Epithelial cell of proximal tubule (primary cell): ENCODE results near the gene PTBP2. TPM values are rescaled to one million over a fixed set of nuclear protein-coding genes. Genes with fewer than 3 reads are reported as not detected.

ENCODE experiments used
- DNase-seq: peaks from one replicate; pipeline ENCODE4 v3.0.0-alpha.2; 2011; ENCODE audit warnings: low read depth
- H3K4me3 ChIP-seq: 2 replicates; pipeline ENCODE4 v1.5.1; 2011; ENCODE audit warnings: low read depth, mild to moderate bottlenecking, low read length
- total RNA-seq: library from RNA; depleted of rRNA; stranded (reverse); fragments of >200 nt; gene quantifications from 2 replicates; pipeline ENCODE4 v1.2.3, GENCODE V29; 2015
- TF ChIP-seq, protein P1 (sequence below): conservative IDR thresholded peaks from 2 replicates; pipeline ENCODE4 v1.5.1; 2012; ENCODE audit warnings: low read depth, mild to moderate bottlenecking, low read length

Gene PTBP2
- total RNA-seq, 1 donor from 2014 or later, result 18.8 TPM

DNA sequence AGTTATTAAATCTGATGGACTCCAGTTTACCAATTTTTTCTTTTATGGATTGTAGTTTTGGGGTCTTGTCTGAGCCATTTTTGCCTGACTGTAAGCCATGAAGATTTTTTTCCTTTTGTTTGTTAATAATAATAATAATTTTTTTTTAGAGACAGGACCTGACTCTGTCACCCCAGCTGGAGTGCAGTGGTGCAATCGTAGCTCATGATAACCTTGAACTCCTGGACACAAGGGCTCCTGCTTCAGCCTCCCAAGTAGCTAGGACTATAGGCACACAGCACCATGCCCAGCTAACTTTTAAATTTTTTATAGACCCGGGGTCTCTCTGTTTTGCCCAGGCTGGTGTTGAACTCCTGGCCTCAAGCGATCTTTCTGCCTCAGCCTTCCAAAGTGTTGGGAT is 6.3 kb downstream of the PTBP2 start:
- H3K4me3 ChIP-seq, result no peak overlapping the region
- TF ChIP-seq, protein P1, sequence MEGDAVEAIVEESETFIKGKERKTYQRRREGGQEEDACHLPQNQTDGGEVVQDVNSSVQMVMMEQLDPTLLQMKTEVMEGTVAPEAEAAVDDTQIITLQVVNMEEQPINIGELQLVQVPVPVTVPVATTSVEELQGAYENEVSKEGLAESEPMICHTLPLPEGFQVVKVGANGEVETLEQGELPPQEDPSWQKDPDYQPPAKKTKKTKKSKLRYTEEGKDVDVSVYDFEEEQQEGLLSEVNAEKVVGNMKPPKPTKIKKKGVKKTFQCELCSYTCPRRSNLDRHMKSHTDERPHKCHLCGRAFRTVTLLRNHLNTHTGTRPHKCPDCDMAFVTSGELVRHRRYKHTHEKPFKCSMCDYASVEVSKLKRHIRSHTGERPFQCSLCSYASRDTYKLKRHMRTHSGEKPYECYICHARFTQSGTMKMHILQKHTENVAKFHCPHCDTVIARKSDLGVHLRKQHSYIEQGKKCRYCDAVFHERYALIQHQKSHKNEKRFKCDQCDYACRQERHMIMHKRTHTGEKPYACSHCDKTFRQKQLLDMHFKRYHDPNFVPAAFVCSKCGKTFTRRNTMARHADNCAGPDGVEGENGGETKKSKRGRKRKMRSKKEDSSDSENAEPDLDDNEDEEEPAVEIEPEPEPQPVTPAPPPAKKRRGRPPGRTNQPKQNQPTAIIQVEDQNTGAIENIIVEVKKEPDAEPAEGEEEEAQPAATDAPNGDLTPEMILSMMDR, result no peak
- no peak for DNase-seq

DNA sequence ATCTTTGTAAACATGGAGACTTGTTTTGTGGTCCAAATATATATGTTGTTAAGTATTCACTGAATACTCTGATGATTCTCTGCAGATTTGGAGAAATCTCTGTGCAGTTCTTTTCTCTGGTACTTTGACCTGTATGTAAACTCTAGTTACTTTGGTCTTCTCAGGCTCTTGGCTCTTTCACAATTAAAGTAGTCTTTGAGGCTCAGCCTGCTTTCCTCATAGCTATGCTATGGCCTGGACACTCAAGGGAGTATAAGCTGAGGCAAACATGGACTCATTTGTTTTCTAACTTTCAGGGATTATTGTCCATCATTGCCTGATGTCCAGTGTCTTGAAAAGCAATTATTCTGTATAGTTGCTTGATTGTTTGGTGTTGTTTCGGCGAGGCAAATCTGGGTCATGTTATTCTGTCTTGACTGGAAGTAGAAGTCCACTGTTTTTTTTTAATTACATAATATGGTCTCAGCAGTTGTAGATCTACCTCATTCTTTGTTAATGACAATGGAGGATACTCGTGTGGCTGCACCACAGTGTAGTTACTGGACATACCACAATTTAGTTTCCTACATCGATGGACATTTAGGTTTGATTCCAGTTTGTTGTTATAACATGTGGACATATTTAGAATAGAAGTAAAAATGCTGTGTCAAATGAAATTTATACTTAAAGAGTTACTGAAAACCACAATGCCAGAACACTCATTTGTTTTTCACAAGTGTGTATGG is 9.2 kb downstream of the PTBP2 start:
- TF ChIP-seq, protein P1, result no peak
- DNase-seq, result no peak
- H3K4me3 ChIP-seq, result no peak overlapping the region

DNA sequence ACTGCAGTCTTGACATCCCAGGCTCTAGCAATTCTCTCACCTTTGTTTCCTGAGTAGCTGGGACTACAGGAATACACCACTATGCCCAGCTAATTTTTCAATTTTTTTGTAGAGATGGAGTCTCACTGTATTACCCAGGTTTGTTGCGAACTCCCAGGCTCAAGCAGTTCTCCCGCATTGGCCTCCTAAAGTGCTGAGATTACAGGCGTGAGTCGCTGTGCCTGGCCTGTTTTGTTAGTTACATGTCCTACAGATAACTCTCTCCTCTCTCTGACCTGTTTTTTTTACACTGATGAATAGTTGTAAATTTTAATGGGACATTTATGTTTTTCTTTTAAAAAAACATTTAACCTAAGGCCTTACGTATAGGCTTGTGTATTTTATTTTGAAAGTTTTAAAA is 19.8 kb downstream of the PTBP2 start:
- no peak for DNase-seq
- TF ChIP-seq, protein P1, result no peak
- no peak overlapping the region for H3K4me3 ChIP-seq

DNA sequence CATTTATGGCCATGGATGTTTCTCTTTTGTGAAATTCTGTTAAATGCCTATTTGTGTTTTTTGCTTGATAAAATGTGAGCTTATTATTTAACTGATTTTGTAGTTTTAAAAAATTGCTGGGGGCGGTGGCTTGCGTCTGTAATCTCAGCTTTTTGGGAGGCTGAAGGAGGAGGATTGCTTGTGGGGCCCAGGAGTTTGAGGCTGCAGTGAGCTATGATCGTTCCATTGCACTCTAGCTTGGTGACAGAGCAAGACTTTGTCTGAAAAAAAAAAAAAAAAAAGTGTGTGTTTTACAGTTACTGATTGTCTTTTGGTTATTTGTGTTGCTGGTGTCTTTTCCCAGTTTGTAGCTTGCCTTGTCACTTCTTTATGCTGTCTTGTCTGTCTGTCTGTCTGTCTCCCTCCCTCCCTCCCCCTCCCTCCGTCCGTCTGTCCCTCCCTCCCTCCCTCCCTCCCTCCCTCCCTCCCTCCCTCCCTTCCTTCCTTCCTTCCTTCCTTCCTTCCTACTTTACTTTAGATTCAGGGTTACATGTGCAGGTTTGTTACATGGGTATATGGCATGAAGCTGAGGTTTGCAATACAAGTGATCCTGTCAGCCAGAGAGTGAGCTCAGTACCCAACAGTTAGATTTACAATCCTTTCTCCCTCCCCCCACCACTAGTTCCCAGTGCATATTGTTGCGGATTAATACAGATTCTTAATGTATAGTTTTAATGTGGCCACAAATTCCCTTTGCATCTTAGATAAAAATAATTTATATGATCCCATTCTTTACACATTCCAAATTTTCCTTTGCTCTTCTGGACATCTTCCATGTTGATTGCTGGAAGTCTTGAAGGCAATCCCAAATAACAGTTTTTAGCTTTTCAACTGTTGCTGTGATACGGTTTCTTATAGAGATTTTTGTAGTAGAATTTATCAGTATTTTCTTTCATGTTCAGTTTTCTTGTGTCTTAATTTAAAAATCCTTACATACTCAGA is 25.1 kb downstream of the PTBP2 start:
- TF ChIP-seq, protein P1, result no peak
- H3K4me3 ChIP-seq, result no peak overlapping the region
- no peak for DNase-seq

DNA sequence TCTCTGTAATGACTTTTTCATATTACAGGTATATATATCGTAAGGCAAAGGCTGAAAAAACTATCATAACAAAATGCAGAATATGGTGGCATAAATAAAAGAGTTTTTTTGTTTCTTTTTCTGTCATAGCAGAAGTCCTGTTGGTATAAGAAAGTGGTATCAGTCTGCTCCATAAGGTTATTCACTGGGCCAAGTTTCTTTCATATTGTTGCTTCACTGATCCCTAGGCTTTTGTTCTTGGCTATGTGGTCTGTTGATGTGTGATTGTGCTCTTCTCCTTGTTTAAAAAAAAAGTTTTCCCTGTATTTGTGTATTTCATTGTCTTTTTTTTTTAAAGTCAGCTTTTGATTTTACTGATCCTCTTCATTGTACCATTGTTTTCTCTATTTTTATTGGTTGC is 26.0 kb downstream of the PTBP2 start:
- no peak overlapping the region for H3K4me3 ChIP-seq
- TF ChIP-seq, protein P1, result no peak
- DNase-seq, result no peak

DNA sequence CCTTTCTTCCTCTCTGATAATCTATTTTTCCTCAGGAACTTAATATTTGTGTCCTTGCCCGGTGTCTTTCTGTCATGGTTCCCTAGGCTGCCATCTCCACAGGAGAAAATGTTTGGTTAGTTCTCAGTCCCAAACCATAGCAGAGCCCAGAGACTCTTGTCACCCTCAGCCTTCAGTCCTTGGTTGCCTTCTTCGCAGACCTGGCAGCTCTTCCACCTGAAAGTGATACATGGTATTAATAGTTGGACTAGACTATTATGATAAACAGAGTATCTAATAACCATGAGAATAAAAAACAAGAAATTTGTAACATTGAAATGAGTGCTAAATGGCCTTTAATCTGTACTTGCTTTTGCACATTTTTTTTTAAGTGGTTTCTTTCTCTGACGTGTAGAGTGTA is 26.5 kb downstream of the PTBP2 start:
- H3K4me3 ChIP-seq, result no peak overlapping the region
- no peak for DNase-seq
- TF ChIP-seq, protein P1, result no peak
